SJSA1 (cell line): ENCODE results near the gene KIF9. TPM values are rescaled to one million over a fixed set of nuclear protein-coding genes. Genes with fewer than 3 reads are reported as not detected.

Experiments
- DNase-seq, 2 experiments: peaks; one replicate each; pipeline ENCODE4 v3.0.0-alpha.2; 2015 to 2020; ENCODE audit warnings: low spot score in 2 of 2, low read depth in 1 of 2
- H3K27ac ChIP-seq: fragments of 250-450 bp; sonication (Bioruptor Pico); 2 replicates; pipeline ENCODE4 v1.5.1; 2020; ENCODE audit warnings: mild to moderate bottlenecking, moderate library complexity
- H3K27me3 ChIP-seq: fragments of 250-450 bp; sonication (Bioruptor Pico); replicated peaks from 2 replicates; pipeline ENCODE4 v1.5.1; 2020; ENCODE audit warnings: mild to moderate bottlenecking, moderate library complexity
- H3K36me3 ChIP-seq: fragments of 250-450 bp; sonication (Bioruptor Pico); 2 replicates; pipeline ENCODE4 v1.5.1; 2020; ENCODE audit warnings: mild to moderate bottlenecking
- H3K4me1 ChIP-seq: fragments of 250-450 bp; sonication (Bioruptor Pico); replicated peaks from 2 replicates; pipeline ENCODE4 v1.6.1; 2021; ENCODE audit warnings: mild to moderate bottlenecking
- H3K4me3 ChIP-seq: fragments of 250-450 bp; sonication (Bioruptor Pico); 2 replicates; pipeline ENCODE4 v1.5.1; 2020; ENCODE audit warnings: mild to moderate bottlenecking
- H3K9me3 ChIP-seq: fragments of 250-450 bp; sonication (Bioruptor Pico); replicated peaks from 2 replicates; pipeline ENCODE4 v1.5.1; 2020; ENCODE audit warnings: mild to moderate bottlenecking
- total RNA-seq: library from RNA; depleted of rRNA; stranded (reverse); fragments of >200 nt; shearing (Covaris generic); gene quantifications from 2 replicates; pipeline ENCODE4 v1.2.3, GENCODE V29; 2014

The KIF9 gene
- total RNA-seq, 1 experiment from 2014 or later = 3.2 TPM

DNA sequence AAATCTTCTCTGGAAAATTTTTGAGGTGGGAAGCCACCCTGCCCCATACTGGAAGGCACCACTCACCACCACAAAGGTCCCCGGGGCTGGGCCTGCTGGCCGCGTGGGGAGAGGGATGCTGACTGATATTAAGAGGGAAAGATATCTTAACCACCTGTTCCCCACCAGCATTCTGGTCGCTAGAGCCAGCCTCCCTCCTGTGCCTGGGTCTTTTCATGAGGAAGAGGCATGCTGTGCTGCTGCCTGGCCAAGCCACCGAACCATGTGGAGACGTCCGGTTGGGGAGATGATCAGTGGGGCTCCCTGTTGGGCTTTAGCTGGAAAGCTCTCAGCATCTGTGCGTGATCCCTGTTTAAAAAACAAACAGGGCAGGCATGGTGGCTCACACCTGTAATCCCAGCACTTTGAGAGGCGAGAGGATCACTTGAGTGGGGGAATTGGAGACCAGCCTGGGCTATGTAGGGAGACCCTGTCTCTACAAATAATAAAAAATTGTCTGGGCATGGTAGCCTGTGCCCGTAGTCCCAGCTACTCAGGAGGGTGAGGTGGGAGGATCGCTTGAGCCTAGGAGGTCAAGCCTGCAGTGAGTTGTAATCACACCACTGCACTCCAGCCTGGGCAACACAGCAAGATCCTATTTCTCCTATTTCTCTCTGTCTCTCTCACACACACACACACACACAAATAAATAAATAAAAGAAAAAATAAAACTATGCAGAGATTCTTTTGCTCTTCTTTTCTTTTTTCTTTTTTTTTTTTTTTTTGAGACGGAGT, 1.2 kb upstream of the KIF9 start:
- H3K27me3 ChIP-seq = no peaks in the 10 kb centered on the region
- H3K27ac ChIP-seq = no peak overlapping the region
- no peaks in the 10 kb centered on the region; the same call in 1 of the 2 replicates for H3K36me3 ChIP-seq
- no peak for DNase-seq
- peaks cover 10% of the 10 kb centered on the region for H3K4me1 ChIP-seq
- no peaks in the 10 kb centered on the region for H3K9me3 ChIP-seq
- H3K4me3 ChIP-seq = peak overlapping the region; percentile 84

DNA sequence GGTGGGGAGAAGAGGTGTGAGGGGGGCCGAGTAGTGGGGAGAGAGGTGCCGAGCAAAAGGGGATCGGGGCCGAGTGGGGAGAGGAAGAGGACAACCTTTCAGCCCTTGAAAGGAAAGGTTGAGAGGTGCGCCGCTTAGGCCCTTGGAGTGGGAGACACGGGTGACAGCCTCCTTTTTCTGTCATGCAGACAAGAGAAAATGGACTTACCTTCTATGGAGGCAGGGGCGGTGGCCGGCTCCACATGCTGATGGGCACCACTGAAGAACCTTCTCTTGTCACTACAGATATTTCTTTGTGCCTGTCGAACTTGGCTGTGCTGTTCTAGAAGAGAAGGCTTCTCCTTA, 566 bp upstream of the KIF9 start:
- no peaks in the 10 kb centered on the region for H3K27me3 ChIP-seq
- no peaks in the 10 kb centered on the region for H3K9me3 ChIP-seq
- H3K4me1 ChIP-seq = peaks cover 10% of the 10 kb centered on the region
- H3K27ac ChIP-seq = no peak overlapping the region; the same call in 1 of the 2 replicates
- no peaks in the 10 kb centered on the region; the same call in 1 of the 2 replicates for H3K36me3 ChIP-seq
- no peak for DNase-seq
- H3K4me3 ChIP-seq = peak overlapping the region; percentile 84

DNA sequence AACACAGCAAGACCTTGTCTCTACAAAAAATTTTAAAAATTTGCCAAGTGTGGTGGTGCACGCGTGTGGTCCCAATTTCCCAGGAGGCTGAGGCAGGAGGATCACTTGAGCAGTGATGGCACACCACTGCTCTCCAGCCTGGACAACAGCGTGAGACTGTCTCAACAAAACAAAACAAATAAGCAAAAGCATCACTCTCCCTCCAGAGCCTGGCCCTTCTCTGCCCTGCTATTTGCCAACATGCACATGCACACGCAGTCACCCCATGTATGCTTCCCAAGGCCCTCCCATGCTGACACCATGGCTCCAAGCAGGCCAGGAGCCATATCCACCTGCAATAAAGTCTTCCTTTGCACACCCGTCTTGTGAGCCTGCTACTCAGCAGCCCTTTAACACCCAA, 2.1 kb downstream of the KIF9 start:
- Histone ChIP-seq H3K4me3 (no peak overlapping the region), H3K4me1 (peaks cover 10% of the 10 kb centered on the region), H3K36me3 (no peaks in the 10 kb centered on the region), H3K27me3 (no peaks in the 10 kb centered on the region), H3K27ac (no peak overlapping the region), H3K9me3 (no peaks in the 10 kb centered on the region)
- no peak for DNase-seq

DNA sequence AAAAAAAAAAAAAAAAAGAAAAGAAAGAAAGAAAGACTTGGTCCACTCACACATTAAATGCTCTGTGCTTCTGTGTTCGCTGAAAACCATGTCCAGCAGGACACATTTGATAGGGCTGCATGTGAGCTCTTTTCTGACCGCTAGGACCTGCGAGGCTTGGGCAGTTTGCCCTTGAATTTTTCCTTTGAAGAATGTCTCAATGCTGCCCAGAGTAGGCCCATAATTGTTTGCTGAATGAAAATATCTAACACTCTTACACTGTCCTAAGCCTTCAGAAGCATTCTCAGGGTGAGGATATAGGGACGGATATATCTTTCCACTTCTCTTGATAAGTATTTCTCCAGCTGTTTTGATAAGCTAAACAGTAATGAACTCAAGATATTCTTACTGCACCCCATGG, 6.0 kb downstream of the KIF9 start:
- Histone ChIP-seq H3K36me3 (no peaks in the 10 kb centered on the region), H3K9me3 (no peaks in the 10 kb centered on the region), H3K4me1 (peaks cover 6% of the 10 kb centered on the region), H3K27me3 (no peaks in the 10 kb centered on the region), H3K27ac (no peak overlapping the region), H3K4me3 (no peak overlapping the region)
- DNase-seq = no peak

DNA sequence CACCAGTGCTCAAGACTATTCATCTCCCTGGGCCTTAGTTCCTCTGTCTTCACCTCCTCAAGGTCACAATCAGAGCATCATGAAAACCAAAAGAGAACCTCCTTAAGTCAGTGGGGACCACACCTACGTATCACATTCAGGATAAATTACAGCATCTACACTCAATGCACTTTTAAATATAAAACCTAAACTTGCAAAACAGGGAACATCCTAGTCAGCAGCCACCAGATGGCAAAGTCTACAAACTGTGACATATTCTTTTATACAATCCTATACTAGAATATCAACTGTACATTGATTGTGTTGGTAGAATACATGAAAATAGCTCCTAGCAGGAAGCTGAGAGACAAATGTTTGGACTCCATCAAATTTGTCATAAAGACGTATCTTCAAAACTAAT, 7.9 kb downstream of the KIF9 start:
- no peak for DNase-seq
- no peaks in the 10 kb centered on the region for H3K4me1 ChIP-seq
- no peaks in the 10 kb centered on the region for H3K9me3 ChIP-seq
- H3K4me3 ChIP-seq = no peak overlapping the region
- H3K27ac ChIP-seq = no peak overlapping the region
- no peaks in the 10 kb centered on the region for H3K27me3 ChIP-seq
- no peaks in the 10 kb centered on the region for H3K36me3 ChIP-seq

DNA sequence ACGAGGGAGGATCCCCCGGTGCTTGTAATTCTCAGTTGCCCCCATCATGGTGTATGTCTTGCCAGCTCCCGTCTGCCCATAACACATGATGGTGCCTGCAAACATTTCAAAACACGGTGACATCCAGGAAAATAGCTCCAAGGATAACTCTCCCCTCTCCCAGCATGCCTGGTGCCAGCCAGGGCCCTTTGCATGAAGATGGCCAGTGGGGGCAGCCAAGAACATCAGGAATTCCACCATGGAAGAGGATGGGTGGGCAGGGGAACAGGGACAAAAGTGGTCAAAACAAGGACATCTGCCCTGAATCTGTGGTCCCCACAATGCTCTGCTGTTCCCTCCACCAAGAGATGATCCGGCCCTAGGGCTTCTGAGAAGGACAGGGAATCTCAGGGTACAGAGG, 9.0 kb downstream of the KIF9 start:
- DNase-seq = no peak
- no peaks in the 10 kb centered on the region for H3K27me3 ChIP-seq
- no peaks in the 10 kb centered on the region for H3K36me3 ChIP-seq
- no peaks in the 10 kb centered on the region for H3K4me1 ChIP-seq
- no peaks in the 10 kb centered on the region for H3K9me3 ChIP-seq
- no peak overlapping the region for H3K4me3 ChIP-seq
- no peak overlapping the region for H3K27ac ChIP-seq

DNA sequence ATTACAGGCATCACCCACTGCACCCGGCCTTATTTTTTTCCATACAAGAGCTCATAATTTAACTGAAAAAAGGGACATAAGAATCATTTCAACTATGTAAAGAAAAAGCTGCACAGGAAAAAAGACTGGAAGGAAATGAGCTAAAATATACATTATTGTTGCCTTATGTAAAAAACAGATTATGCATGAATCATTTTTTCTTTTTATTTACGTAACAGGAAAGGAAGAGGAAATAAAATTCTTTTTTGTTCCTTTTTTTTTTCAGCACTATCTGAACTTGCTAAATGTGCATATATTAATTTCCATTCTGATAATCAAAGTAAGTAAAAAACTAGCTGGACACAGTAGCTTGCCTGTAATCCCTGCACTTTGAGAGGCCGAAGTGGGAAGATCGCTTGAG, 12.1 kb downstream of the KIF9 start:
- Histone ChIP-seq H3K27me3 (no peaks in the 10 kb centered on the region), H3K36me3 (no peaks in the 10 kb centered on the region), H3K9me3 (no peaks in the 10 kb centered on the region), H3K4me1 (peaks cover 8% of the 10 kb centered on the region), H3K27ac (no peak overlapping the region), H3K4me3 (no peak overlapping the region)
- DNase-seq = no peak

DNA sequence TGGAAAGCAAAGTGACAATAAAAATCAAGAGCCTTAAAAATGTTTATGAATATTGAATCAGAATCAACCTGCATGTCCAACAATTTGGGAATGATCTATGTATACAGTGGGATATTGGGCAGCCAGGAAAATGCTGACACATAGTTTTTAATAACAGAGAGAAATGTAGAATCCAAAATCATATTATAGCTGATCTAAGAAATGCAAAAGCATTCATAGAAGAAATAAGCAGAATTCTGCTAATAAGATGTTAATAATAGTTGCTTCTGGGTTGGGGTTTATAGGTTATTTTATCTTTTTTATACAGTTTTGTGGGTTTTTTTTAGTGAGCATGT, 15.1 kb downstream of the KIF9 start:
- H3K36me3 ChIP-seq = no peaks in the 10 kb centered on the region
- no peak for DNase-seq
- no peaks in the 10 kb centered on the region for H3K9me3 ChIP-seq
- H3K4me1 ChIP-seq = peaks cover 8% of the 10 kb centered on the region
- H3K27ac ChIP-seq = no peak overlapping the region
- H3K27me3 ChIP-seq = no peaks in the 10 kb centered on the region
- H3K4me3 ChIP-seq = no peak overlapping the region

DNA sequence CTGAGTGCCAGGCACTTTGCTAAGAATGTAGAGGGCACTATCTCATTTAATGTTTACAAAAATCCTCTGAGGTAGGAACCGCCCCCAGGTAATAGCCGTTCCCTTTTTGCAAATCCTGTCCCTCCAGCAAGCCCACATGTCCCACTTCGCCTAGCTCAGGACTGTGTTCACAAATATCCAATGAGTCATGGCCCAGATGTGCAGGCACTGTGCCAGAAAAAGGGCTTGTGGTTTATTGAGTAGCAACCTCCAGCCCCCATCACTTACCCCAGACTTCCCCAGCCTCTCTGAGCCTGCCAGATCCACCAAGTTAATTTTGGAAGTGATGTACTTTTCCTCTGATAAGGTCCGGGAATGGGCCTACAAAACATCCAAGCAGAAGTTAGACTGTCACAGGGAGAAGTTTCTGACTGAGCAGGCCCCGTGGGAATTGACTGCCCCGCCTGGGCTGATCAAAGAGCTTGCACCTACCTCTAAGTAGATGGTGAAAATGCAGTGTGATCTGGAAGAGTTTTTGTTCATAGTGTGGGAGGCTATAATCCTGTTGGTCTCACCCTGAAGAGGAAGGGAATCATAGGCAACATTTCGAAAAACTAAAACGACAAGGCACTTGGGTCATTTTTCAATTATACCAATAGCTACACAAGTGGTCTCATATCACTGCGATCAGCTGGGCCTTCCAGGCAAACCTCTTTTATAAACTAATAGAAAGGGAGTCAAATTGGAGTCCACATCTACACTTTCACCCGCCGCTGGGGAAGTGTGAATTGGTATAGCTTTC, 15.7 kb downstream of the KIF9 start:
- Histone ChIP-seq H3K4me3 (no peak overlapping the region), H3K27me3 (no peaks in the 10 kb centered on the region), H3K27ac (no peak overlapping the region)

DNA sequence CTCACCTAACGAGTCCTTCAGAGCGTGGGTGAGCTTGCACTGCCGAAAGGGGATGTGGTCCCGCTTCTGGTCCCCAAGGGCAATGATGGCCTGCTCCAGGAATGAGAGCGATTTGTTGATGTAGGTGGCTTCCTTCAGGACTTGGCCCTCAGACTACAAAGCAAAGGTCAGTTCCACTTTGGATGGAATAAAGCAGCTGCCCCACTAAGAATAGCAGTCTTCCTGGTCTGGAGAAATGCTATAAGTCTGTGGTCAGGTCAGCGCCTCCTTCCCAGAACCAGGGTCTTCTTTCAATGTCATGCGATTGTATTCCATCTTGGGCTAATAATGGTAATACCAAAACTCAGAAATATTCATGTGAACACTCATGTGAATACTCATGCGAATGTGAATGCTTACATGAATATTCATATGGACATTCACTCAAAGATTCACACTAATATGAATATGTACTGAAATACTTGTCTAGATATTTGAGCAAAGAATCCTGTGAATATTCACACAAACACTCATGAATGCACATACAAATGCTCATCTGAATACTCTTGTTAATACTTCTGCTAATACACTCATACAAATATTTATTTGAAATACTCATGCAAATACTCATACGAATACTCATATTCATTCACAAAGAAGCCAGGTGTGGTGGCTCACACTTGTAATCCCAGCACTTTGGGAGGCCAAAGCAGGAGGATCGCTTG, 16.7 kb downstream of the KIF9 start:
- Histone ChIP-seq H3K4me3 (no peak overlapping the region), H3K4me1 (peaks cover 8% of the 10 kb centered on the region), H3K27me3 (no peaks in the 10 kb centered on the region), H3K27ac (no peak overlapping the region), H3K36me3 (no peaks in the 10 kb centered on the region), H3K9me3 (no peaks in the 10 kb centered on the region)
- DNase-seq = no peak

More for the DNA sequence above, 15.7 kb downstream of the KIF9 start:
- no peaks in the 10 kb centered on the region for H3K36me3 ChIP-seq
- peaks cover 8% of the 10 kb centered on the region for H3K4me1 ChIP-seq
- no peaks in the 10 kb centered on the region for H3K9me3 ChIP-seq
- DNase-seq = peak; percentile 47 to 86

DNA sequence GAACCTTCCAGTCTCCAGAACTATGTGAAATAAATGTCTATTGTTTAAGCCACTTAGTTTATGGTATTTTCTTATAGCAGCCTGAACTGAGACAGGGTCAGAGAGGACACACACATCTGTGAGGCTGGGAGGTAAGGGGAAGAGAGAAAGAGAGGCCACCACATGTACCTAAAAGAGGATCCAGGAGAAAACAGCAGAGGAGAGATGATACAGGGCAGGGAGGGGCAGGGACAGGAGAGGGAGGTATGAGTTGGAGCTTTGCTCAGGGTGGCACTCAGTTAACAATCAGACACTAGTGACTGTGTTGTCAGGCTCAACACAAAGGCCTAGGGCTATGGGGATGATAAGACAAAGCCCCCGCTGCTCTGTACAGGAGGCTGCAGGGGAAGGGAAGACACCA, 17.6 kb downstream of the KIF9 start:
- Histone ChIP-seq H3K4me1 (peaks cover 8% of the 10 kb centered on the region), H3K27ac (no peak overlapping the region), H3K27me3 (no peaks in the 10 kb centered on the region), H3K4me3 (no peak overlapping the region), H3K36me3 (no peaks in the 10 kb centered on the region), H3K9me3 (no peaks in the 10 kb centered on the region)
- no peak for DNase-seq

DNA sequence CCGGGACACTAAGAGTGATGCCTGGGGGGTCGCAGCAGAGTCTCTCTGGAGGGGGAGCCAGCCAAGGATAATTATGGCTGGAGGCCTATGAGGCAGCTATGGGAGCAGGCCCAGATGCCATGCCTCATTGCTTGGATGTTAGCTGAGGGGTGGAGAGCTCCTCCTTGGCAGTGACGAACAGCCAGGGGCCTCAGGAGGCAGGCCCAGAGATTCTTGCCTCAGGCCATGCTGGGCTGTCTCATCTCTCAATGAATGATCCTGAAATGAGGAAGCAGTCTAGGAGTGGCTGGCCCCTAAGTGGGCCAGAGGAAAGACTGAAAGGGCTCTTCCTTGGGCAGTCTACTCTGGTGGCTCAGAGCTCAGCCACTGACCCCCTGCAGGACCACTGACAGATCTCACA, 21.3 kb downstream of the KIF9 start:
- DNase-seq = no peak
- no peaks in the 10 kb centered on the region for H3K36me3 ChIP-seq
- no peak overlapping the region for H3K27ac ChIP-seq

DNA sequence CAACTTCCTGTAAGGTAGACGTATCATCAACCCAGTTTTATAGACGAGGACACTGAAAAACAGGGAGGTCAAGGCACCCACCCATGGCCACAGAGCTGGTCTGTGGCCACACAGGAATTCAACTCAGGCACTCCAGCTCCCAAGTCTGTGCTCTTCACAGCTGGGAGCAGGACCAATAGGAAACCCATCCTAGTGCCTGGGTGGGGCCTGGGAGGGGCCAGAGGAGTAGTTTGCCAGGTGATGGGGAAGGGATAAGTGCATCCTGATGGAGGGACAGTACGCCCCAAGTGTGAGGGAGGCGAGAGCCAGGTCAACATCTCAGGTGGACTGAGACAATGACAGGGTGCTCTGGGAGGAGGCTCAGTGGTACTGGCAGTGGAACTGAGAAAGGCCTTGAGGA, 22.0 kb downstream of the KIF9 start:
- no peaks in the 10 kb centered on the region for H3K36me3 ChIP-seq
- DNase-seq = no peak
- no peaks in the 10 kb centered on the region for H3K4me1 ChIP-seq
- no peak overlapping the region for H3K27ac ChIP-seq
- H3K27me3 ChIP-seq = no peaks in the 10 kb centered on the region
- no peak overlapping the region for H3K4me3 ChIP-seq
- H3K9me3 ChIP-seq = no peaks in the 10 kb centered on the region

More for the DNA sequence above, 21.3 kb downstream of the KIF9 start:
- H3K27me3 ChIP-seq = no peaks in the 10 kb centered on the region
- no peak overlapping the region for H3K4me3 ChIP-seq
- H3K9me3 ChIP-seq = no peaks in the 10 kb centered on the region
- H3K4me1 ChIP-seq = peaks cover under 1% of the 10 kb centered on the region

DNA sequence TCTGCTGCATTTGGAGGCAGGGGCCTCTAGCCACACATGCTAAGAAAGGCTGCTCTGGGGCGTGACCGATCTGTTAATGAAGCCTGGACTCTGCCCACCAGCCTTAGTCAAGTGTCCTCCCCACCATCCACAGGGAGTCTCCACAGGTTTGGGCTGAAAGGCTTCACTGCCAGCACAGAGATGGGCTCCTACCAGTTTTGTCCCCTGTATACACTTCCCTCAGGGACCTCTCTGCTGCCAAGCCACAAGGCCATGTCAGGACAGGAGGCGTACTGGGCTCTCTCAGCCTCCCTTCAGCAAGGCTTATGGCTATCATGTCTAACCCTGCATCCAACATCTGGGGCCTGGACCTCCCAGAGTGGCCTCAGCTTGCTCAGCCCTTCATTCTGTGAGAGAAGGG, 23.5 kb downstream of the KIF9 start:
- DNase-seq = no peak
- Histone ChIP-seq H3K27ac (no peak overlapping the region), H3K4me1 (no peaks in the 10 kb centered on the region), H3K4me3 (no peak overlapping the region), H3K36me3 (no peaks in the 10 kb centered on the region), H3K27me3 (no peaks in the 10 kb centered on the region), H3K9me3 (no peaks in the 10 kb centered on the region)
